NCI-H460 (cell line): ENCODE data around the gene COL17A1. TPM values are rescaled to one million over a fixed set of nuclear protein-coding genes. Genes with fewer than 3 reads are reported as not detected.

Experiments used
- DNase-seq: peaks from one replicate; pipeline ENCODE4 v3.0.0-alpha.2; 2016; ENCODE audit warnings: low read depth; ENCODE audit errors: extremely low read depth
- total RNA-seq: library from RNA; depleted of rRNA; stranded (reverse); fragments of >200 nt; shearing (Covaris generic); gene quantifications from 2 replicates; pipeline ENCODE4 v1.2.3, GENCODE V29; 2014

The COL17A1 gene
- total RNA-seq, 1 experiment from 2014 or later, result not detected

DNA sequence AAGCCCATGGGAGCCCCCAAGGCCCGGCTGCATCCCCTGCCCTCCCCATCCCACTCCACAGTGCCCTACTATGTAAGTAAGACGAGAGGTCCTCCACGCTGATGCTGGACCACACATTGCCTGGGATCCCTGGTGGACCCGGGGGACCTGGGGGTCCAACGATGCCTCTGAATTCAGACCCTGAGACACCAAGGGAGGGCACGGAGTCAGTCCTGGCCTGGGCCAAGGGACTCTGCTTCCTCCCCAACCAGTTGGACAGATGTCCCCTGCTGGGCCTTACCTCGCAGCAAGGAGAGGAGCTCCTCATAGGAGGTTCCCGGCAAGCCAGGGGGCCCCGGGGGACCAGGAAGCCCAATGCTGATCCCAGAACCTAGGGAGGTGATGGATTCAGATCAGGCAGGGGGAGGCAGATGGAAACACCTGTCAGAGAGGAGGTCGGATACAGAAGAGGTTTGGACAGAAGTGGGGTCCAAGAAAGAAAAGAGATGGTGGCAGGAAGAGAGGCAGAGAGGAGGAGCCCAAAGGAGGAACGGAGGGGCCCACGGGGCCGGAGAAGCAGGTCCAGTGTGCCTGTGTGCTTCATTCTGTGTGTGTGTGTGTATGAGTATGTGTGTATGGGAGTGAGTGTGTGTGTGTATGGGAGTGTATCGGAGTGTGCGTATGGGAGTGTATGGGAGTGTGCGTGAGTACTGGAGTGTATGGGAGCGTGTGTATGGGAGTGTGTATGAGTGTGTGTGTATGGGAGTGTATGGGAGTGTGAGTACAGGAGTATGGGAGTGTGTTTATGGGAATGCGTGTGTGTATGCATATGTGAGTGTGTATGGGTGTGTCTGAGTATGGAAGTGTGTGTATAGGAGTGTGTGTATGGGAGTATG is 50.2 kb downstream of the COL17A1 start:
- no peak for DNase-seq

DNA sequence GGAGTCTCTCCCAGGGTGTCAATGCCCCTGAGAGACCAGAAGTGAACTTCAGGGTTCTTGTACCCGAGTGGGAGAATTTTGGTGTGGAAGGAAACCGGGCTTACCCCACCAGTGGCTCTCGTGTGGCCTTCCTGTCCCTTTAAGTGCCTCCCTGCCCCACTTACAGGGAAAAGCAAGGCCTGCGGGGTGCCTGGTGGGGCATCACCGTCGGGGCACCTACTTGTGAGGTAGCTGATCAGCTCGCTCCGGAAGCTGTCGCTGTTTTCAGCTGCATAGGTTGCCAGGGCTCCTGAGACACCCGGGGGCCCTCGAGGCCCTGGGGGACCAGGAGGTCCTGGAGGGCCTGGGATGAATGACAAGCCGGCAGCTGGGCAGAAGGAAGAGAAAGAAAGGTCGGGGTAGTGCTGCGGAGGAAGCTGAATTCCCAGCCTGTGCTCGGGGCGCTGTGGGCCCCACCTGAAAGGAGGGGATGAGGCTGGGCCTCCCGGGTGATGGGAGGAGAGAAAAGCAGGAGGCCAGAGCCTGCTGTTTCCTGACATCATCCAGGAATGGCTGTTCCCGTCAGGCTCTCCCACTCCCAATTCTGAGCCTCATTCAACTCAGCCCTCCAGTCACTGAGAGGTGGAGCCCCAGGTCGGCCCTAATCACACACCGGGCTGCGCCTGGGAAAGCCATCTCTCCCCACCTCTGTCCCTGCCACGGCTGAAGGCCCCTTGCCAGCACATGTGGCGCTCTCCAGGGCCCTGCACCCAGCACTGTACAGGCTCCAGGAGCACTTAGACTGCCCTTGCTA is 51.1 kb downstream of the COL17A1 start:
- DNase-seq, result no peak

DNA sequence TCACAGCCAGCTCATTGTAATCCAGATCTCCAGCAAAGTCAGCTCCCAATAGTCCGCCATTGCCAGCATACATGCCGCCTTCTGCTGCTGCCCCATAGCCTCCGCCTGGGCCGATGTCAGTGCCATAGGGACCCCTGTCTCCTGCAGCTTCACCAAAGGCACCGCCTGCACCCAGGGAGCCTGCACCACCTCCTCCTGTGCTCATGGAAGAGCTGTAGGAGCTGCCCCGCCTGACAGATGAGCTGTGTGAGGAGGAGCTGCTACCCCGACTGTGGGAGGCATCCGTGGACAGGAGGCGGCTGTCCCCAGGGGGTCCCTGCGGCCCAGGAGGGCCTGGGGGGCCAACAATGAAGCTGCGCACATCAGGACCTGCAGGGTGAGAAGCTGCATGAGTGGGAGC is 51.7 kb downstream of the COL17A1 start:
- no peak for DNase-seq

DNA sequence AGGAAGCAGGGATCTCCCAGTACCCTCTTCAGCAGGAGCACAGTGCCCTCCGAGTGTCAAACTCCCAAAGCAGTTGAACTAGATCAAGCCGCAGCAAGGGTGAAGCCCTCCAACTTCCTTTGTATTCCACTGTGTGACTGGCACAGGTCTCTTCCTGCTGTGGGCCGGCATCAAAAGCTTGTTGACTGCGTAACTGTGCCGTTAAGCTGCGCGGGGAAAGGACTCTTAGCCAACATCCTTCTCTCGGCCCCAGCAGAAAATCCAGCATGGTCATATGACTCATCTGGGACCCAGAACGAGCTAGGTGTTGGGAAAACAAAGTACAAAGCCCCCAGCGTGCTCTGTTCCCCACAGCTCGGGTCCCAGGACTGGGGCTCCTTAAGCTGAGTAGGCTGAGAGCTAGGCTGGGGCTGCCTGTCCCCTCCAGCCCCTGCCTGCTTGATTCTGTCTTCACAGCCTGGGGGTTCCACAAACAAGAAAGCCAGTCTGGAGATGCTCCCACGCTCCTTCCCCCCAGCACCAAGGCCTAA is 52.2 kb downstream of the COL17A1 start:
- DNase-seq, result no peak

DNA sequence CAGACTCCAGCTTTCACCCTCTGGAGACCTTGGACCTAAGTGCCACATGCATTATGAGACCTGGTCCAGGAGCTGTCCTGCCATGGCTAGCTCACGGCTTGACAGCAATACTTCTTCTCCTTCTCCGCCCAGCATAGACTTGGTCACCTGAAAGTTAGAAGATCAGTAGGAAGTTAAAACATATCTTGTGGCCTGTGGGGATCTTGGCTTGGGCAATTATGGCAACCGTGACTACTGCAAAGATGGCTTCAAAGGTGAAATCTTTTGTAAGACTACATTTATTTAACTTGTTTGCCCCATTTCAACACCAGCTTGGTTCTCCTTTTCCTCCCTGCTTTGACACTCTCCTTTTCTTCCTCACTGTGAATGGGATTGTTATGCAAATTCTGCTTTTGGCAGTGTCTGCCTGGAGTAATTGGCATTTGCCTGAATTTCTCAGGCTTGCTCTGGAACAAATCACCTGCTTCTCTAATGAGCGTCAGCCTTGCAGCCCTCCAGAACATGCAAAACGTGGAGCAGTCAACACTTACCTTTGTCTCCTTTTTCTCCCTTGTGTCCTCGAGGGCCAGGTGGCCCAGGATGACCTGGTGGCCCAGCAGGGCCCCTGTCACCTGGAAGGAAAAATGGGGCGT is 53.4 kb downstream of the COL17A1 start:
- DNase-seq, result no peak

DNA sequence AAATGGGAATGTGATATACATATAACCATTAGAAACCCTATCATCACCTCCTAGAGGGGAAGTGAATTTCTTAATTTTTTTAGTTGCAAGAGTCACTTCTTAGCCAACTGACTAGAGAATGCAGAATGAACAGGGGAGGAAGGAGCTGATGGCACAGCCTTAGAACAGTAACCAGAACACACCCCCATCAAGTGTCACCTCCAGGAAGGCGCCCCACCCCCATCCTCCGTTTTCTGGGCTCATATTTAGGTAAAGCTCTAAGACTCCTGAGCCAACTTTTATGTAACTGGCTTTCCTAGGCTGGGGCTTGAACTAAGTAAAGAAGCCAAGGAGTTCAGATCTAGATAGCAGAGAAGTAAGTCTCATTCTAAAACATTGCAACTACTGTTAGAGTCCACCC is 54.0 kb downstream of the COL17A1 start:
- no peak for DNase-seq

DNA sequence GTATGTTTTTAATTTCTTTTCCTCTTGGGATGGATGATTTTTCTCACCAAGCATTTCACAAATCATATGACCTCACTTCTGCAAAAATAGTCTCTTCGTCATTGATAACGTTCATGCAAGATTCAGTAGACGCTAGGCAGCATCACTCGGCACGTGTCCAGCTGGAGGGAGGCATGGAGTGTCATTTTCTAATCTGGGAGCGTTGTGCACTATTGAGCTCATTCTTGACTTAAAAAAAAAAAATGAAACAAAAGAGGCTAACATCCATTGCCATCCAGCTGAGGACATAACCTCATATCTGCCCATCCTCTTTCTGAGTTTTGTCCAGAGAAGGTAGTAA is 56.2 kb downstream of the COL17A1 start:
- no peak for DNase-seq

DNA sequence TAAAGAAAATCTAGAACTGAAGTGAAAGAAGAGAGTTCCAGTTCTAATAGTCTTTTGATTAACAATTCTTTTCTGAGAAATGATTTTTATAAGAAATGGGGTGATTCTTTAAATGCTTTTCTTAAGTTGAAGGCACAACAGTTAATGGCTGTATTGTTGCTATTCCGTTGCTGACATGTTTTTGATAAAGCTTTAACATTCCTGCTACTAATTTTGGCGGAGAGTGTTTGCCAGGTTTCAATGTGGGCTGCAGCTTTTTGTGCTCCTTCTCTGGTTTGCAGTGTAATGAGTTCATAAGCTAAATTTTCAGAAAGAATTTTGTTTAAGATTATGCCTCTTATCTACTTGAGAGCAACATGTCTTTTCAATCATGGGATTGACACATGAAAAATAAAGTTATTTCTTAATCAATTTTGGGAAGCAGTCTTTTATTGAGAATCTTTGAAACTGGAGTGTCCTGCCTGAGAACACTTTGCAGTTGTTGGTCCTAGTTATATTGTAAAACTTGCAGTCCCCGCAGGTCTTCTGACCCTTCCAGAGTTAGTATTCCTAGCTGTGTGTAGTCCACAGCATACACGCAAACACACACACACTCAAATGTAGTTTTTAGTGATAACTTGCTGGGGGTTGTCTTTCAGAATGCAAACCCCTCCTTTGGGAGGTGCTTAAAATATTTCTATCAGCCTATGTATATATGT is 56.7 kb downstream of the COL17A1 start:
- no peak for DNase-seq

DNA sequence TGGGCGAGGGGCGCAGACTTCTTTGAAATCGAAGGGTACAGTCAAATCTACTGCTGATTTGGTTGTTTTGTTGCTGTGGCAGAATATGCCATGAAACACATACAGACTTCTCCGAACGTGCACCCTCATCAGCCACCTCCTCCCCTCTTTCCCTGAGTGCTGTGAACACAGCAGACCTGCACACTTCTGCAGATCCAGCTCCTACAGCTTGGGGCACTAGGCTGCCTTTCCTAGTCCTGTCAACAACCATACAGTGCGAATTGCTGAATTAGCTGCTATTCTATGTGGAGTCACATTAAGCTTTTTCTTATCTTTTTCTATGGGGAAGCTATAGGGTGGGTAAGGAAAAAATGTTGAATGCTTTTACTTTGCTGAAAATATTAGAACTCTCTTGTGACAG is 57.5 kb downstream of the COL17A1 start:
- peak; percentile 40 for DNase-seq

DNA sequence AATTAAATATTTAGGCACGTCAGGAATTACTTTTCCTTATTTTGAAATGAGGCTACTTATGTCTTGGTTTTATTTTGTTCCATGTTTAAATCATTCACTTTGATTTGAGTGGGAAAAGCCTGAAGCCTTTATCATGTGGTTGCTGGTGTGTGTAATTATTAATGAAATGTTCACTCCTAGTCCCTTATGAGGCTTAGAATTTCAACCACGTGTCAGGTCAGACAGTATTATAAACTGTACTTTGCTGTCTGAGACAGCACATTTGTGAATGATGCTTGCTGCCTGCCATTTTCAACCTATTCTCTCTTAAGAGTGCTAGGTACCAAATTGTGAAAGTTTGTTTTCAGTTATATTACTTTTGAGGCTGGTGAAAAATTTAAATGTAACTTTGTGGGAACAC is 58.9 kb downstream of the COL17A1 start:
- DNase-seq, result no peak

DNA sequence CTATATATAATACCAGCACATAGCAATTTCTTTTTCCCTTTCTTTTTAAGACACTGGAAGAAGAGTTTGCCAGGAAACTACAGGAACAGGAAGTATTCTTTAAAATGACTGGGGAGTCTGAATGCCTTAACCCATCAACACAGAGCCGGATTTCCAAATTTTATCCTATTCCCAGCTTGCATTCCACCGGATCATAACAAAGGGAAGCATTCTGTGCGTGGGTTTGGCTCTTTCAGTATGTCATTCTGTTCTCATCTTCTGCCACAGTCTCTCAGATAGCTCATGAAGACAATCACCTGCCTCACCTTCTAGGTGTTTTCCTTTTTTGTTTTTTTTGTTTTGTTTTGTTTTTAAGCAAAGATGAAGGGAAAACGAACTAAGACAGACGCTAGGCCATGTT is 60.2 kb downstream of the COL17A1 start:
- no peak for DNase-seq

DNA sequence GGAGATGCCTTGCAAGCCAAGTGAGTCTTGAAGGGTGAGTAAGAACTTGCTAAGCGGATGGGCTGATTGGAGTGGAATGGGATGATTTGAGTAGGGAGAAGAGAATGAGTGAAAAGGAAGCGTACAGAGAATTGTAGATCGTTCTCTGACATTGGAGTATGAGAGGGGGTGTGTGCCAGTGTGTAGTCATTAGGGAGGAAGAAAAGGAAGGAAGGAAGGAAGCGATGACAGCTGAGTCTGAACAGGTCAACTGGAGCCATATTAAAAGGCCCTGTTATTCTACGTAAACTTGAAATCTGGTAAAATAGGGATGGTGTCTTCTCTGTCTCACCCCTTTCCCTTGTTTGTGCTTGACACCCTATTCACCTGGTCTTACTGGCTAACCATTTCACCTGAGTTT is 63.7 kb downstream of the COL17A1 start:
- no peak for DNase-seq

DNA sequence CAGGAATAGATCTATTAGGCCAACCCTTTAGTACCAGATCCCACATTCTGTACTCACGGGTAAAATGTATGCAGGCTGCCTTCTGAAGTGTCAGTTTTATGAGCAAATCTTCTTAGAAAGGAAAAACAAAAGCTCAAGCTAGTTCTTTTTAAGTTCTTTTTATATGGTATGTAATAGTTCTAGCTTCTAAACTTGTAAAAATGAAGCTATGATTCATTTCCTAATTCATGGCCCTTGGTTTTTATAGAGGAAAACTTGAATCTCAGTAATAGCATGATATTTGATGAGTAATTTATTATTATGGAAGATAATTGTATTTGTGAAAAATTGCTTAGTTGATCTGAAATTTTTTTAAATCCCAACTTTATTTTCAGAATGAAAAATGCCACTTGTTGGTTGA is 64.4 kb downstream of the COL17A1 start:
- DNase-seq, result no peak

DNA sequence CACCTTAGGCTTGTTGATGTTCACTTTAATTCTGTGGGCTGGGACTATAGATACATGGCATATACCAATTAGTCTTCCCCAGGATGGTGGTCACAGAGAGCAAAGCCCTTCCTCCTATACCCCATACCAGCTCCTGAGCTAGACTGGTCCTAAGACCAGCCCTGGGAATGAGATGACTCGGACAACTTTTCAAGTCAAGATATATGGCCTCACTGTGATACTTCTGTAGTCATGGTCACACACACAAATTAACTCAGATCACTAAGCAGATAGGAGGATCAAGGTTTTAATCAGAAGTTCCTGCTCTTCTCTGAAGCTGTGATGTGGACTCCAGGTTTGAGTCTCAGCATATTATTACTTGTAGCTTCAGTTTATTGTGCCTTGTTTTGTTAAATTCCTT is 65.7 kb downstream of the COL17A1 start:
- no peak for DNase-seq

DNA sequence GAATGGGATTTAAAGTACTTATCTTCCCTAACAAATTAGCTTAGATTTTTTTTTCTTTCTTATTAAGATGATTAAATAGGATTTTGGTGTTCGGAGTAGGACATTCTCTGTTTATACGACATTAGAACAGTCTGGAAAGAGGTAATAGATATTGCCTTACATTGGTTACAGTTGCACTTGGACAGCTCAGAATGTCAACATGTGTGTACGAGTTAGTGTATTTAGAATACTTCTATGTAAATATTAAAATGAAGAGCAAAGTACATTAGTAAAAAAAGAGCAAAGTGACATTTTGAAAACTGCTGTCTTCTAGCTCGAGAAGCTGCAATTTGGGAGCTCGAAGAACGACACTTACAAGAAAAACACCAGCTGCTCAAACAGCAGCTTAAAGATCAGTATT is 67.2 kb downstream of the COL17A1 start:
- no peak for DNase-seq

DNA sequence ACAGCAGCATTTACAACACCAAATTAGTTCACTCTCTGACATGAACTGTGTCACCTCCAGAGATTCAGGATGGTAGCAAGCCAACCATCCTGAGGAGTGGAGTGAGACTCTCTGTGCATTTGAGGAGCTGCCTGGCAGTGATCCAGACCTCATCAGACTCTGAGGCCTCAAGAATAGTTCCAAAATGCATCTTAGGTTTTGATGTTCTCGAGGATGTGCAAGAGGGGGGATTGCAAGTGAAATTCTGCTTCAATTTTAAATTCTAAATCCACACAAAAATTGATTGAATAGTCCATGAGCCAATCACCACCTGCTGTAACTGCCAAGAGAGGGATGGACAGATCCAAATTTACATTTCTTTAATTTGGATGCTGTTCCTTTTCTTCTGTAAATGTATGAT is 69.0 kb downstream of the COL17A1 start:
- no peak for DNase-seq

DNA sequence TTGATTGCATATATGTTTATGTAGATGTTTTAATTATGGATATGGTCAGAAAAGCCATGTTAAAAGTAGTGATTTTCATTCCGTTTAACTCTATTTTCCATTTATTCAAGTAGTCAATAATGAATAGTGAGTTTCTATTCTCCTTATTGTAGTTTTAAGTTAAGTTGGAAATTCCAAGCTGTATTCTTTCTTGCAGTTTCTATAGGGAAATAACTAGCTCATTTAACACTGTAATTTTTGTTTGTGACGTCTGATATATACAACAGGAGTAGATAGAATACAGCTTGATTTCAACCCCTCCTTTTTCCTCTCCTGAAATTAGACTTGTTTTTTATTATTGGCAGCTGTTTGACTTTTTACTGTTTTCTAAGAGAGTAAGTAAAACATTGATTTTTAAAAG is 71.5 kb downstream of the COL17A1 start:
- no peak for DNase-seq

DNA sequence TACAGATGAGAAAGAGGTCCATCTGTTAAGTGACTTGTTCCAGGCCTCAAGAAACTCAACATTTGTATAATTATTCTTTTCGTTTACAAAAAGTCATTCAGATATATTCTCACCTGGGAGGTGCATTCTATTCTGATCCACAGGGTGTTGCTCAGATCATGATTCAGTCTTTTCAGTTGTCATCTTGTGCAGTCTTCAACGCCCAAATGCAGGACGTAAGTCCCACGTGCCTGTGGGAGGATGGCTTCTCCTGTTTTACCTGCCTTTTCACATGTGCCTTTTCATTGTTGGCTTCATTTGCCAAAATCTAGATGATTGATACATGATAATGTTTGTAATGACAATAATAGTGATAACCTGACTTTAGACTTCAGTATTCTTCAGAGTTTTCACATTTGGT is 72.2 kb downstream of the COL17A1 start:
- DNase-seq, result no peak

DNA sequence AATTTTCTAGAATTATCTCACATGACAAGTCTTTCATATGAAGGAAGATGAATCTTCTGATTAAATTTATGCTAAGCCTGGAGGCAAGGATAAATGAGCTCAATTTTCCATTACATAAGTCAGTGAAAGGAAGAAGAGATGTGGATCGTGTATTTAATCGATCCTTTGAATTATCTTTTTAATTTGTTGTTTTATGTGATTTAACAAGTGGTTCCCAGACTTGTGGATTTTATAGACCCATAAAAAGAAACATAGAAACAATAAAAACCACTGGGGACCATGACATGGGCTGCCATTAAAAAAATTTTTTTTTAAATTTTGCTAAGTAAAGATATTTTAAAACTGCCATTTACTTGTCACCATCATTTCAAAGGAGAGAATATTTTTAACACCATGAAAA is 73.8 kb downstream of the COL17A1 start:
- DNase-seq, result no peak

DNA sequence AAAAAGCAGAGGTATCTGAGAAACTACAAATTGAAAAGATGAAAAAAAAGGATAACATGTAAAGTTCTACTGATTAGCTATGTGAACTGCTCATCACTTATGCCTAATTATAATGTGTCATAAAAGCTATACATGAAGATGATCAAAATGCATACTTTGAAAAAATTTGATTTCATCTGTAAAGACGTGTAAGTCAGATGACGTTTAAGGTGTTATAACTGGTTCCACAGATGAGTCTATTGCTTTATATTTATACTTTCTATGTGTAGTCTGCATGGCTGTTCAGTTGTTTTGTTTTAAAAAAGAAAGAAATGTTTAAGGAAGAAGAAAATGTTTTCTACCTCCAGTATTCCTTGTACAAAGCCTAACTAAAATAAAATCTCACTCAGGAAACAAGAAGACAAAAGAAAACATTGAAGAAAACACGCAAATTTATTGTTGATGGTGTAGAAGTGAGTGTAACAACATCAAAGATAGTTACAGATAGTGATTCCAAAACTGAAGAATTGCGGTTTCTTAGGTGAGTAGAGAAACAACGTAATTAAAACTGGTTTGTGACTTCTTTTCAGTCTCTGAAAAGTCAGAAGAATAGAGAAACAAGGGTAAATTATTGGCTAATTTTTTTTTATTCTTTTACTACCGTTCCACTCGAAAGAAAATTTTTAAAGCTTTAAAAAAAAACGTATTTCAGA is 80.4 kb downstream of the COL17A1 start:
- DNase-seq, result no peak
